Measurements from ENCODE around the gene PPA1.
A peak's percentile ranks its signal among the peaks of the same experiment; 100 is the strongest.
"Not testable (repeated sequence)": the region's sequence is repeated elsewhere in the genome, so short reads cannot be mapped to it uniquely, and the experiment has no call there.

Gene PPA1

DNA sequence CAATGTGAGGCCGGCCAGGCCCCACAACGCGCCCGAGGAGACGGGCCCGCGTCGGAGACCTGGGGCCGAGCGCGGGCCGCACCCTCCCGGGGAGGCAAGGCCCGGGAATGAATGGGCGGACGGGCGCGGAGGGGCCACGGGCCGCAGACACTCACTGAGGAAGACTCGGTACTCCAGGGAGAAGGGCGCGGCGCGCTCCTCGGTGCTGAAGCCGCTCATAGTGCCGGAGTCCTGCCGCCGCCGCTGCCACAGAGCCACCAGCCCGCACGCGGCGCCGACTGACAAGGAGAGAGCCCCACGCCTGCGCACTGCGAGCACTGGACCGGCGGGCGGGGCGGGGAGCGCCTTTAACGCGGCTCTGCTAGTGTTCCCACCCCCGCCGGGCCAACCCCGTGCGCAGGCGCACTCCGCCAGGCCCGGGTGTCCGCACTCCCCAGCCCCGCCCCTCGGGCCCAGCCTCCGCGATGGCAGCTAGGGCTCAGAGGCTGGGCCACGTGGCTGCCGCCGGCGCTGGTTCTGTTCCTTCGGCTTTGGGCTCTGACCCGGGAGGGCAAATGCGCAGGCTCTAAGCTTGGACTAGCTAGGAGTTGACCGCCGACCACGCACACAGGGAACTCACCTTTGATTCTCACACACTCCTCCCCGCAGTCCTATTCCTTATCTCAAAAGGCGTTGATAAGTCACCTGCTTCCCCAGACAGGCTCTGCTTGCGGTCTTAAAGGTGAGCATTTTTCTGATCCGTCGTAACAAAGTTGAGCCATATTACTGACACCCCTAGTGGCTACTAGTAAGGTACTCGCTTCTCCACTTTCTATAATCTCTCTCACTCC lies at the start of gene PPA1:
PPA1 (minus strand) TSS at position 321 of the 830 bp plus-strand sequence; CDS start at position 219, 102 bp downstream.
- FAIRE-seq = no peak

DNA sequence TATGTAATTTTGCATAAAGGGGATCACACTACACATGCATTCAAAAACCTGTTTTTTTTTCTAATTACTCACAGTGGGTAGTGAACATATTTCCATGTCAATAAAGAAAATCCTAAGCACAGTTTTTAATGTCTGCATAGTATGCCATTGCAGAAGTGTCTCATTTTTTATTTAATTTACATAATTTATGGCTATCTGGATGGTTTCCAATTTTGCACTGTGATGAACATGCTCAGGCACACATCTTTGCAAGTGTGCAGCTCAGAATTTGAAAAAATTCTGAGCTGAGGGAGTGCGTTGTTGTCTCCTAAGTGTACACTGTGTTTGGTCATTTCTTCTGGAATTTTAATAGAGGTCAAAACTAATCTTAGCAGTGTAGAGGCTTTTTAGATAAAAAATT lies 48.4 kb upstream of the PPA1 start:
- FAIRE-seq = no peak

DNA sequence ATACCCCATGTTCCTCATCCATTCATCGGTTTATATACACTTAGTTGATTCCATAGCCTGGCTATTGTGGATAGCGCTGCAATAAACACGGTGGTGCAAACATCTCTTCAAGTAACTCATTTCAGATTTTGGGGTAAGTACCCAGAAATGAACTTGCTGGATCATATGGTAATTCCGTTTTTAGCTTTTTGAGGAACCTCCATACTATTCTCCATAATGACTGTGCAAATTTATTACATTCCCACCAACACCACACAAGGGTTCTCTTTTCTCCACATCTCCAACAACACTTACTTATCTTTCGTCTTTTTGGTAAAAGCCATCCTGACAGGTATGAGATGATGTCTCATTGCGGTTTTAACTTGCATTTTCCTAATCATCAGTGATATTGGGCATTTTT lies 46.9 kb upstream of the PPA1 start:
- no peak for FAIRE-seq

DNA sequence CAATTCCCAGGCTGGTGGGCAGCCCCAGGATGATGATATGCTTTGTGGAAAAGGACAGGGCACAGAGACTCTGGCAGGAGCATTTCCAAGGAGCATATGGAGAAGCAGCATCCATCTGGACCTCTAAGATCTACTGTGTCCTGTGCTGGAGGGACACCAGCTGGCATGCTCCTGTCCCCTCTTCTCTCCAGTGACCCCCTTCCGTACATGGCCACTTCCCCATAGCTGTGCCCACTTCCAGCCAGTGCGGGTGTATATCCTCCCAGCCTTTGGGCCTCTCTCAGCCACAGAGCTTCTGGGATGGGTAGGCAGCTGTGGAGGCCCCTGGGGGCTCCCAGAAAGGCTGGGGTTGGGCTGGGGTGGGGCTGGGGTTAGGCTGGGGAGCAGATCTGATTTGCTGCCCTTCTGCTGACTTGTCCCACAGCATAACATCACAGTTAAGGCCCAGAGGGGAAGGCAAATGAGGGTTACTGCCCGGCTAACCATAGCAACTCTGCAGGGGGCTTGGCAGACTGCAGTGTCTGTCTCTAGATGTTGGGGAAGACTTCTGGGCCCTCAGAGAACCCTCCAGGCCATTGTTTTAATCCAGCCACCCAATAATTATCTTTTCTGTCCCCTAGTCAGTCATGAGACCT lies 44.3 kb upstream of the PPA1 start:
- no peak for FAIRE-seq

DNA sequence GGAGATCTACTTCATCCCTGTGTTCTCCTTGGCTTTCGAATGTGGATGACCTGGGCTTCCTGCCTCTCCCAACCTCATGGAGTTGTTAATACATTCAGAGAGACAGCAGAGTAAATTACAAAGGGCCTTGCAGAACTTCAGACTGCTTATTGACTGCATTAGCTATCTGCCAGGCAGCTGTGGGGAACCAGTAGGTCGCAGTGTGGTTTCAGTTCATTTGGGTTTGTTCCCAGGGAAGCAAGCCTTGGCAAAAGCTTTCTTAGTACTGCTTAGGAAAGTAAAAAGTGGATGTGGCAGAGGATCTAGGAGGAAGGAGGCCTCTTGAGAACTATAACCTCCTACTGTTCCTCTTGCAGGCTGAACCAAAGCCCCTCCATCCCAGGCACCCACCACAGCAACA lies 41.4 kb upstream of the PPA1 start:
- no peak for FAIRE-seq

DNA sequence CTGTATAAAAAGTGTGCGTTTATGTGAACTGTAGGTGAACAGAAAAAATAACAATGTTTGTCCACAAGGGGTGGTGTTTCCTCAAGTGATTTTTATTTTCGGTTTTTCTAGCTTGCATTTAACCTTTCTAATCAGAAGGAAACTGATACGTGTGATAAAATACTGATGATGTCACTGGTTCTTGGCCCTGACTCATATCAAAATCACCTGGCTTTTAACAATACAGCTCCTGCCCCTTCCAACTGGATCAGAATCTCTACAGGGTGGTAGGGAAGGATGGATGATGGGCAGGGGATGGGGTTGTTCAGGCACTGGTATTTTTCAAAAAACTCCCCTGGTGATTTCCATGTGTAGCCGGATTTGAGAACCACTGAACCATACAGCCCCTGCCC lies 39.7 kb upstream of the PPA1 start:
- FAIRE-seq = peak; percentile 89

DNA sequence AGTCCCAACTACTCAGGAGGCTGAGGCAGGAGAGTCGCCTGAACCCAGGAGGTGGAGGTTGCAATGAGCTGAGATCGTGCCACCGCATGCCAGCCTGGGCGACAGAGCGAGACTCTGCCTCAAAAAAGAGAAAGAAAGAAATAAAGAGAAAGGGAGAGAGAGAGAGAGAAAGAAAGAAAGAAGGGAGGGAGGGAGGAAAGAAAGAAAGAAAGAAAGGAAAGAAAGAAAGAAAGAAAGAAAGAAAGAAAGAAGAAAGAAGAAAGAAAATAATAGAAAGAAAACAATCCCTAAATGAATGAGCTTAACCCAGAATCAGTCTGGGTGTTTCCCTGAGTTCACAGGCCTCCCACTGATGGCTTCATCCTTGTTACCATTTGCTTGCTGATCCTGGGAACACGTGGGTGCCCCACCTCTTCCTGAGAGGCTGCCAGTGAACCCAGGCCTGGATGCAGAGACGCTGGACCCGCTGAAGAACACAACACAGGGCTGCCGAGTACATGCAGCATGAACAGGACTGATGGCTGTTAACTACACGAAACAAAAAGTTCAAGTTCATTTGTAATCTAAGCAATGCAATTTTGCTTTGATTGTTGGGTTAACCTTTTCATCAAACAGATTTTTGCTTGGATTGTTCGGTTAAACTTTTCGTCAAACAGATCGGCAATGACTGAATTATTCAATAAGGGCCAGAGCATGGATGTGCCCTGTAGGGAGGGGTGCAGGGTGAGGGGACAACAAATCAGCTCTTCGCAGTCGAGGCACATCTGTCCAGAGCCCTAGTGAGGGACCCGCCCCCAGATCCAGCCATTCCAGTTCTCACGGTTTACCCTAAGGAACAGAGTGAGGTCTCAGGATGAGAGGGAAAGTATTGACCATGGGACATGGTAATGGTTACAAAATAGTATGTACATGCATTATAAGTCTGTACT lies 39.0 kb upstream of the PPA1 start:
- FAIRE-seq = no peak

DNA sequence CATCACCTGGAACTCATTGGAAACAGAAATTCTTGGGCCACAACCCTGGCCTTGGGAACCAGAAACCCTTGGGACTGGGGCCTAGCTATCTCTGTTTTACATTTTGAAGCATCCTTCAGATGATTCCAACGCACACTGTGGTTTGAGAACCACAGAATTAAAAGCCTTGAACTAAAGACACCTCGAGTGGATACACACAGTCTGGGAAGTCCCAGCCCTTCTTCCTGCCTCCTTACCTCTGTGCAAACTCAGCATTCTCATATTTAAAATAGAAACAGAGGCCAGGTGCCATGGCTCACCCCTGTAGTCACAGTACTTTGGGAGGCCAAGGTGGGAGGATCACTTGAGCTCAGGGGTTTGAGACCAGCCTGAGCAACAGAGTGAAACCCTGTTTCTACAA lies 37.7 kb upstream of the PPA1 start:
- FAIRE-seq = no peak

DNA sequence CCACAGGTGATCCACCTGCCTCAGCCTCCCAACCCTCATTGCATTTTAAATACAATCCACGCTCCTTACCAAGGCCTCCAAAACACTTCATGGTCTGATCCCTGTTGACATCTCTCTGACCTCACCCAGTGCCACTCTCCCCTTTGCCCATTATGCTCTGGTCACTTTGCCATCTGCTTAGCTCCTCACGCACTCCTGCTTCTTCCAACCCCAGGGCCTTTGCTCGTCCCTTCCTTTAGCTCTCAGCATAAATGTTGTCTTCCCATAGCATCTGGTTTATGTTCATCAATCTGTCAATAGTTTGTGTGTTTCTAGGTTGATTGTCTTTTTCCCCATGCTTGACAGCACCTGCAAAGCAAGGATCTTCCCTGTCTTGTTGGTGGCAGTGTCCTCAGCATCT lies 36.5 kb upstream of the PPA1 start:
- no peak for FAIRE-seq

DNA sequence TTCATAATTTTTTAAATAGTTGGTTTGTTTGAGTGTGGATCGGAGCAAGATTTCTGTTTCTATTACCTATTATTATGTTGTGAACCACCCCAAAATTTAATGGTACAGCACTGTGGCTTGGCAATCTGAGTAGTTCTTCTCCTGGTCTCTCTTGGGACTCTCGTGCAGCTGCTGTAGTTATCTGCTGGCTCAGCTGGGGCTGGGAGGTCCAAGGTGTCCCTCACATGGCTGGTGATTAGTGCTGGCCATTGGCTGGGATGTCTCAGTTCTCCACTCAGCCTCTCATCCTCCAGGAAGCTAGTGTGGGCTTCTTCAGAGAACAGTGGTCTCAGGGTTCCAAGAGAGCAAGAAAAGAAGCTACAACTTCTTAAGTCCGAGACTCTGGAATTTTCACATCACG lies 35.1 kb upstream of the PPA1 start:
- no peak for FAIRE-seq

DNA sequence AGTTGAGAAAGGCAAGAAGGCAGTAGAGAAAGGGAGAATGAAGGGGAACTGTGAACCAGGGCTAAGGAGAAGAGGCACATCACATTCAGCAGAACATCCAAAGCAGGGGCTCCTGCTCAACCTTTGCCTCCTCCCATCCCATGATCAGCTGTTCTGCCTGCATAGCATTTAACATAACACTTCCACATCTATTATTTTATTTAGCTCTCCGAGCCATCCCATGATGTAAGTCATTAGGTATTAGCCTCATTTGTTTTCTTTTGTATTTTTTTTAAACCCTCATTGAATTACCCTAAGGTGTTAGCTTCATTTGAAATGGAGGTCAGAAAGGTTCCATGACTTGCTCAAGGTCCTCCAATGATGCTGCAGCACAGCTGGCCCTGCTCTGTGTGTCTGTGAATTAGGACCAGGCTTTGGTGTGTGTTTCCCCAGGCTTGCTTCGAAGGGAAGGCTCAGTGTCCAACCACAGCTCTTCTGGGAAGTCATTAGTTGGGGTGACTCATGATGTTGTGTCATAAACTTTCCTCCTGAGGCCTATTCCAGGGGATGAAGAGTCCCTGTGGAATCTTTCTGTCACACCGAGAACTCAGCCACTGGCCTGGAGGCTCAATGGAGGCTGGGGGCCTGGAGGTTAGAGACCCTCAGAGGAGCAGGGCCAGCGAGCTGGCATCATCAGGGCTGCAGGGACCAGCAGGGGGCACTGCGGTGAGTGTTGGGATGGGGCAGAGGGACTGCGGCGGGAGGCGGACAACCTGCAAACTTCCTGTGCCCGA lies 34.1 kb upstream of the PPA1 start:
- no peak for FAIRE-seq

DNA sequence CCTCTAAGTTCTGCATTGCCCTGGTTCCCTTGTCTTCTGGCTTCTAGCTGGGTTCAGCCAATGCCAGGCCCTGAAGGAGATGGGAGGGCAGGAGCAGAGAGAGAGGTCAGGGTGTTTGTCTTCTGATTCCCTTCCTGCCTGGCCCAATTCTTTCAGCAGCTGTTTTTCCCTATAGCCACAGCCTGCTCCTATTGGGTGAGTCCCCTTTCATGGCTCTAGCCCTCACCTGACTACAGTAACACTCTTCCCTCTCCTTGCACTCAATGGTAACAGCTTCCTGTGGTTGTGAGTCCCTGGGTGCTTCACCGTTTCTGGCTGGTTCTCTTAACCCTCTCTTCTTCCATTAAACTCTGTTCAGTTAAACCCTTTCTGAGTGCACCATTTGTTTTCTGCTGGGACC lies 33.5 kb upstream of the PPA1 start:
- FAIRE-seq = no peak

DNA sequence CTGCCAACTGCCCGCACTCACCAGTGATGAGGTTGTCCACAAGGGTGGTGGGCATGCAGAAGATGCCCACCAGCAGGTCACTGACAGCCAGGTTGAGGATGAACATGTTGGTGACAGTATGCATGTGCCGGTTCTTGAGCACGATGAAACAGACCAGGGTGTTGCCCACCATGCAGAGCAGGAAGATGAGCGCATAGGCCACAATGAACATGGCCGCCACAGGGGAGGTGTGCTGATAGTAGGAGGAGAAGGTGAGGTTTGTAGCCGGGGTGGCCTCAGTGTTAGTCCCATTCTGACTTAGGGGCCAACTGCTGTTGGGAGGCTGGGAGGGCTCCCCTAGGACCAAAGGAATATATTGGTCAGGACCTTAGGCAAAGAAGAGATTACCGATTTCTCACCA lies 32.8 kb upstream of the PPA1 start:
- no peak for FAIRE-seq

DNA sequence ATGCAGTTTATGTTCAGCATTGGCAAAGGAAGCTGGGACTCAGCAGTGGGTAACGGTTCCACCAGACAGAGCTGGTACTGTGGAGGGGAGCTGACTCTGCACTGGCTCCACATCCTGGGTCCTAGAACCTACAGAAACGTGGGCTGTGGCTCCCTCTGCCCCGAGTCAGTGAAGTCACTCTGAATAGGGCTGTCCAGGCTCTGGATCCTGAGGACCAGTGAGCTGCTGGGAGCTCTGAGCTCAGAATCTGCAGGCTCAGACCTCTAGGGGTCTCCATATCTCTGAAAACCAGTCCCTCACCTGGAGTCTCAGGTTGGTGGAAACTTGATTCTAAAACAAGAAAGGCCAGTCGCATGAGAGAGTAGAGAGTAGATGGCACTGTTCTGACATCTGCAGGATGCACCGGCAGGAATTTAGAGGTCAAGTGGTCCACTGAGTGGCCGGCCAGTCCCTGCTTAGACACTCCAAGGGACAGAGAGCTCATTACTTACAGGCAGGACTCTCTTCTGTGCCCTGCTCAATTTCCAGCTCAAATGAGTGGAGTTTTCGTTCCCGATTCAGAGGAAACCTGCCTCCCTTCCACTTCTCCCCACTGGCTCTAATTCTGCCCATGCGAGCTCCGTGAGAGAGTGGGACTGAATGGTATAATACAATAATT lies 31.9 kb upstream of the PPA1 start:
- FAIRE-seq = peak; percentile 88

DNA sequence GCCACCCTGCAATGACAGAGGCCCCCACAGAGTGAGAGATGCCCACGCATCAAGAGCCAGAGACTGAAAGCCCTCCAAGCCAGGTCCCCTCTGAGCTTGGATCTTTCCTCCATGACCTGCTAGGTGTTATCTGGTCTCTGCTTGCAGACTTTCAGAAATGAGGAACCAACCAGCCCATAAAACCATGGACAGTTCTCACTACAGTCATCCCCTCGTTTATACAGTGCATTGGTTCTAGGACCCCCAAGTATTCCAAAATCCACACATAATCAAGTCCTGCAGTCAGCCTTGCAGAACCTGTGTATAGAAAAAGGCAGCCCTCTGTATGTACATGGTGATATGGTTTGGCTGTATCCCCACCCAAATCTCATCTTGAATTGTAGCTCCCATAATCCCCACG lies 27.5 kb upstream of the PPA1 start:
- no peak for FAIRE-seq

DNA sequence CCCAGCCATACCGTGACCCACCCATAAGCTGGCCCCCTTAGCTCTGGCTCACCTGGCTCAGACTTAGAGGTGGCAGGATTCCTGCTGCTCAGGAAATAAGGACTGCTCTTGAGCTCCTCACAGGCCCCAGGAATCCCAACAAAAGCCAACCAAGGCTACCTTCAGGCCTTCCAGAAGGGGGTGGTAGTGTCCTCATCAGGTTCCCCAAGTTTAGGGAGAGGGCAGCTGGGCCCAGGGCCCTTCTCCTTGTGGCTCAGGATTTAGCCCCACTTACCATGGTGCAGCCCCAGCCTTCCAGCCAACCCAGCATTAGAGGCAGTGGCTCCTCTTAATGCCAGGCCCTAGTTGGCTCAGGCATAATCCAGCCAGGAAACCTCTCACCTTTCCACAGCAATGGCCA lies 27.0 kb upstream of the PPA1 start:
- FAIRE-seq = no peak

DNA sequence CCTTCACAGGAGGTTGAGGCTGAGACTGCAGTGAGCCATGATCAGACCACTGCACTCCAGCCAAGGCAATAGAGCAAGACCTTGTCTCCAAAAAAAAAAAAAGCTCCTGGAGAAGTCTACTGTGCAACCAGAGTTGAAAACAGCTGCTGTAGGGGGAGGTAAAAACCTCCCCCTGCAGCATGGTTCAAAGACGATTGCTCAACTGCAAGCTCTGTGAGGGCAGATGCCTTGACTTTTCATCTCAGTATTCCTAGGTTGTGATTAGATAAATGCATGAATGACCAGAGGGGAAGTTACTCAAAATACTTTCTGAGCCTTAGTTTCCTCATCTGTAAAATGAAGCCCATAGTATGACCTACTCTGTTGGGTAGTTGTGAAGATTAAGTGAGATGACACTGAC lies 25.0 kb upstream of the PPA1 start:
- no peak for FAIRE-seq

DNA sequence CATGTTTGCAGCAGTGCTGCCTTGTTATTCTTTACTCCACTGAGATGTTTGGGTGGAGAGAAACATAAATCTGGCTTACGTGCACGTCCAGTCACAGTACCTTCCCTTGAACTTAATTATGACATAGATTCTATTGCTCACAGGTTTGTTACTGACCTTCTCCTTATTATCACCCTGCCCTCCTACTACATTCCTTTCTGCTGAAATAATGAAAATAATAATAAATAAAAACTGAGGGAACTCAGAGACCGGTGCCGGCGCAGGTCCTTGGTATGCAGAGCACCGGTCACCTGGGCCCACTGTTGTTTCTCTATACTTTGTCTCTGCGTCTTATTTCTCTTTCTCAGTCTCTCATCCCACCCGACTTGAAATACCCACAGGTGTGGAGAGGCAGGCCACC lies 24.6 kb upstream of the PPA1 start:
- FAIRE-seq = not testable (repeated sequence)

DNA sequence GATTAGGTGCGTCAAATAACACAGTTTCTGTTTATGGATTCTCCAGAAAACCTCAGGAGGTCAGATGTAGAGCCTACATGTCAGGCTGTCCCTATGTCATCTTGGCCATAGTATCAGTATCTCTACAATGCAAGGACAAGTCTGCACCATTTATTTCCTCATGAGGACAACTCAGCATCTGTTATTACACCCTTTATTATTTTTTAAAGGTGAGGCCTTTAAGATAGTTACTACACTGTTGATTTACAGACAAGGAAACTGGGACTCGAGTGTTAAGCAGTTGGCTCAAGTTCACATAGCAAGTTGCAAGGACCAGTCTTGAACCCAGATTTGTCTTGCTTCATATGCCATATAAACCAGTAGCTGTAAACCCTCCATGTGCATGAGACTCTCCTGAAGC lies 23.2 kb upstream of the PPA1 start:
- no peak for FAIRE-seq

DNA sequence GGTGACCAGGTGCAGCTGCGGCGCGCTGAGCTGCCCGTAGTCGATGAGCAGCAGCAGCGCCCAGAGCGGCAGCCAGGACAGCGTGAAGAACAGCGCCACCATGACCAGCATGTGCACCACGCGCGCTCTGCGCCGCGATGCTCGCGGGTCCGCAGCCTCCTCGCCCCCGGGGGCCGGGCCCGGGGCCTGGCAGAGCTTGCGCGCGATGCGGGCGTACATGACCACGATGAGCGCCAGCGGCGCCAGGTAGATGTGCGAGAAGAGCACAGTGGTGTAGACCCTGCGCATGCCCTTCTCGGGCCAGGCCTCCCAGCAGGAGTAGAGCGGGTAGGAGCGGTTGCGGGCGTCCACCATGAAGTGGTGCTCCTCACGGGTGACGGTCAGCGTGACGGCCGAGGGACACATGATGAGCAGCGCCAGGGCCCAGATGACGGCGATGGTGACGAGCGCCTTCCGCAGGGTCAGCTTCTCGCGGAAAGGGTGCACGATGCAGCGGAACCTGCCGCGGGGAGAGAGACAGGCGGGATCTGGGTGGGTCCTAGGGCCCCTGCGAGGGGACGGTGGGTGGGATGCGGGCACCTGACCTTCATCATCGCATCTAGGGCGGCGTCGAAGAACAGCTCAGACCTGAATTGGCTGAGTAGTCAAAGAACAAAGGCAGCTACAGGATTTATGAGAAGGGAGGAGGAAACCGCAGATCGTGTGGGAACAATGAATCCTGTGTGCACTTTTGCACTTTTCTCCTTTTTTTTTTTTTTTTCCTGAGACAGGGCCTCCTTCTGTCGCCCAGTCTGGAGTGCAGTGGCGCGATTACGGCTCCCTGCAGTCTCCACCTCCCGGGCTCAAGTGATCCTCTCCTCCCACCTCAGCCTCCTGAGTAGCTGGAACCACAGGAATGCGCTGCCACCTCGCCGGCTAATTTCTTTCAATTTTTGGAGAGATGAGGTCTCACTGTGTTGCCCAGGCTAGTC lies 22.4 kb upstream of the PPA1 start:
- FAIRE-seq = no peak

DNA sequence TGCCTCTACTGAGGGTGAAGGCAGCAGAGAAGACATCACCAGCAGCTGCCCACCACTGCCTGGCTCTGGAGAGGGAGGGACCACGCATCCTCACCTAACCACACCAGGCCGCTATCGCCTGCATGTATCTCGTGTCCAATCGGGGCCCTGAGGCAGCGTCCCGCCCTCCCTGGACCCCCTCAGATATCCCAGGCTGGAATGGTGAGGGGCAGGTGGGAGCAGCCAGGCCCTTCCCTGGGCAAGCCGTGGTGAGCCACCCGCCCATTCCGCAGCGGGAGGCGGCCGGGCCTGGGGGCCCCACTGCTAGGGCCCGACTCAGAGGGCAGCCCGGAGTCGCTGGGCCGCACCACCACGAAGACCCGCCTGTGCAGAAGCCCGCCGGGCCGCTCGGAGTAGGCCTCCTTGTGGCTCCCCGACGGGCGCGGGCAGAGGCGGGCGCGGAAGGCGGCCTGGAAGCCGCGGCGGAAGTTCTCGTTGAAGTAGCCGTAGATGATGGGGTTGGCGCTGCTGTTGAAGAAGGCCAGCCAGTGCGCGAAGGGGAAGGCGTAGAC lies 21.6 kb upstream of the PPA1 start:
- no peak for FAIRE-seq
